NAMALWA (cell line): ENCODE results near the gene CREM.
A peak's percentile ranks its signal among the peaks of the same experiment; 100 is the strongest.
"Not testable (repeated sequence)": the region's sequence is repeated elsewhere in the genome, so short reads cannot be mapped to it uniquely, and the experiment has no call there.

Source experiments
- DNase-seq: peaks from one replicate; pipeline ENCODE4 v3.0.0-alpha.2; 2015; ENCODE audit warnings: low spot score

CREM gene

DNA sequence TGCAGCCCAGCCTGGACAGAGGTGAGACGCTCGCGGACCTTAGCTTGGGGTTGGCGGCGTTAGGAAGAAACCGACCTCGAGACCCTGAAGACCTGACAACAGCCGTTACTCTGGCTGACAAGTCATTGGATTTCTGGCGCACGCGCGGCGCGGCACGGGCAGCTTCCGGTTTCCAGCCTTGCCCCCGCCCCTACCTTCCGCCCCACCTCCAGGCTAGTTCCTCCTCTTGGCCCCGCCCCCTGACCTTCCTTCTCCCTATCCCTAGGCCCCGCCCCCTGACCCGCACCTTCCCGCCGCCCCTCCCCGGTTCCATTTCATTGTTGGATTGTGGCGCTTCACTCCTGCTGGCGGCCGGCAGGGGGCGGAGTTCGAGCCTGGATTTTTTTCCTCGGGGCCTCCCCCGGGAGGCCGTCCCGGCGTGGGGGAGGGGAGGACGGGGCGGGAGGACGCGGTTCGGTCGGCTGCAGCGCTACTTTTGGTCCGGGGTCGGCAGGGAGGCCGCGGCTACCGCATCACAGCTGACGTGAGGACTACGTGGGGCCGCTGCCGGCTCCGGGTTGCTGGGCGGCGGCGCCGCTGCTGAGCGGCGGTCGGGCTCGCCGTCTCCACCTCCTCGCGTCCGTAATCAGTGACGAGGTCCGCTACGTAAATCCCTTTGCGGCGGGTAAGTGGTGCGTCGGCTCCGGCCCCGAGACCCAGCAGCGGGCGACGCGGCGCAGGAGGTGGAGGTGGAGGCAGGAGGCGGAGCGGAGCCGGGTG lies at the start of gene CREM:
CREM (plus strand) TSS at position 317 of the 759 bp plus-strand sequence. CDS start 10,990 bp downstream, outside the sequence.
- peak; percentile 94 for DNase-seq

DNA sequence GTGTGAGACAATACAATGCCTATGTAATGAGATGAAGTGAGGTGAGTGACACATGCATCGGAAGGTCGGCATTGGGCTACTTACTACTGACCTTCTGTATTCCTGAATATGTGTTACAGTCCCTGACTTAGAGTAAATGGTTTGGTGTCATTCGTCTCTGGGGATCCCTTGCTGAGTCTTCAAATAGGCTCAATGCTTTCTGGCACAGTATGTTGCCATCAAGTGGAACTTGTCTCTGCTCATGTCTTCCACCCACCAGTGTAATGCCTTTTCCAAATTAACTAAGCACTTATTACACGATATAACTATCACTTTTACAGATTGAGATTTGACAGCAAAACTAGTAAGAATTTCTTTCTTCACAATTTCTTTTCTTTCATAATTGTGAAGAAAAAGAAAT lies 47.4 kb upstream of the CREM start:
- DNase-seq: no peak

DNA sequence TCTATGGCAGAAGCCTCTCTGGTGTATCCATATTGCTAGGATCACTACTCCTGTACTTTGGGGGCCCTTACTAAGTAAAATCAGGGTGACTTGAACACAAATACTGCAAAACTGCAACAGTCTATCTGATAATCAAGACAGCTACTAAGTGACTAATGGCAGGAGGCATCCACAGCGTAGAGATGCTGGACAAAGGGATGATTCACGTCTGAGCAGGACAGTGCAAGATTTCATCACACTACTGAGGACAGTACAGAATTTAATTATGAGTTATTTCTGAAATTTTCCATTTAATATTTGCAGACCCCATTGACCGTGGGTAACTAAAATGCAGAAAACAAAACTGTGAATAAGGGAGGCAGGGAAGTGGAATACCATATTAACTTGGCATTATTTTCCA lies 46.9 kb upstream of the CREM start:
- DNase-seq: no peak

DNA sequence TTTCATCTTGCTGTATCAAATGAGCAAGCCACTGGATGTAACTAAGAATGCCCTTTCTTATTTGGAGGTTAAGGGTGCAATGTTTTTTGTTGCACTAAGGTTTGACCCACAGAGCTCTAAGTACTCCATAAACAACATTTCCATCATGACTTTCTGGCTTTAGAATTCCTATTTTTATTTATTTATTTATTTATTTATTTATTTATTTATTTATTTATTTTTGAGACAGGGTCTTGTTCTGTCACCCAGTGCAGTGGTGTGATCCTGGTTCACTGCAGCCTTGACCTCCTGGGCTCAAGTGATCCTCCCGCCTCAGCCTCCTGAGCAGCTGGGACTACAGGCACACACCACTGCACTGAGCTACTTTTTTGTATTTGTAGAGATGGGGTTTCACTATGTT lies 46.4 kb upstream of the CREM start:
- DNase-seq: not testable (repeated sequence)

DNA sequence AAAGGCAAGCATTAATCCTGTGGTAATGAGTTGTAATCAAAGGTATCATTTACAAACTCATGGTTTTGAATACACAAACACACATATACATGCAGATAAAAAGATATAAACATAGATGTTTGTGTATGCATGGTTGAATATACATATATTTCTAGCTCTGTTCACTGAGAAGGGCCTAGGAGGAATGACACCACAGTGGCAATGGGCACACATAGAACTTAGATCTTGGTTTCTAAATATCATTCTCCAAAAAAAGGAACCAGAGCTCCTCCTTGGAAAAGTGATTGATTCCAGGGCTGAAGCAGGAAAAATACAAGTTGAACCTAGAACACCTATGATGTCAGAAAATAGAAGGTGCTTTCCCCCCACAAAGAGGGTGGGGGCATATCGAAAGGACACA lies 43.4 kb upstream of the CREM start:
- no peak for DNase-seq

DNA sequence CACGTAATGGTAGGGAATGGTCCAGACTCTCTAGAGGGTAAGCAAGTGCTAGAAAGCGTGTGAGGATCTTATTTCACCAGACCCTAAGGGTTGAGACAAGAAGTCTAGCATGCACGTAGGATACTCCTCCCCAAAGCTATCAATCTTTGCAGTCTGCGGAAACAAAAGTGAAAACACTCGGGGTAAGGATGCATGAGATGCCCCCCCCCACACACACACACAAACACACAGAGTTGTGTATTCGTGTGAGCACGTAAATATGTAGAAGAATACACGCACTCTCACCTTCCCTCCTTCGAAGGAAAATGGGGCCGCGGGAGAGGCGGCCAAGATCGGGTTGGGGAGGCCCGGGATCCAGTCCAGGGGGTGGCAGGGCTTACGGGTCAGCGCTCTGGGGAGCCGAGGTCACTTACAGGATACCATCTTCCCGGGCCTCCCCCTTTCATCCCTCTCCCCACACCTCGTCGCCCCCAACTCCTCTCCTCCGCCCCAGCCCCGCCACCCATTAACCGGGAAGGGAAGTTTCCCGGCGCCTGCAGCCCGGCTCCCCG lies 37.0 kb upstream of the CREM start:
- DNase-seq: peak; percentile 58

DNA sequence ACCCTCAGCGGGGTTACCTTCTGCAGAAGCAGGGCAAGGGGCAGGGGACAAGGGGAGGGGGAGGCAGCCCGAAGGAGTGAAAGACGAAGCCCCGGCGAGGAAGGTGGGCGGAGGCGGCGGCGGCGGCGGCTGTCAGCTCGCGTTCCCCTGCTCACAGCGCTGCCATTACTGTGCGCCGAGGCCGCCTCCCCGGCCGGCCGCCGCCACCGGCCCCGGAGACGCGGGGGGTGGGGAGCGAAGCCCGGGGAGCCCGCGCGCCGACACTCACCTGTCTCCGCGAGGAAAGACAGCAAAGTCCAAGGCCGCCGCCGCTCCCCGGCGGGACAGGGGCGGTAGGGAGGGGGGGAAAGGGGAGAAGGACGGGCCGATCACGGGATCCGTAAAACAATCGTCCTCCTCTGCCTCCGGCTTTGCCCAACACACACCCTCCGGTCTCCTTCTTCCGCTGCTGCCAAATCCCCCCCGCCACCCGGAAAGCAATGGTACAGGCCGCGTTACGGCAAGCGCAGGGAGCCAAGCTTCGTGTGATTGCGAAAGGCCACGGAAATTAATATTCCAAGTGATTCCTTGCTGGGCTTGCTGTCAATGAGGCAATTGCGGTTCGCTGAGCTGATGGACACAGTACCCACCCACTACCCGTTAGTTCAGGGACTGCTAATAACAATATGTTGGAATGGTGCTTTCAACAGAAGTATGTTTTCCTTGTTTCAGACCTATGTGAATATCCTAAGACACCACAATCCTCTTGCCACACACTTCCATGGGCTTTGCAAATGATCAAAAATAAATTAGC lies 36.3 kb upstream of the CREM start, which contains the start of gene CUL2:
CUL2 (minus strand) TSS at position 180 of the 793 bp plus-strand sequence. CDS start 19,024 bp downstream, outside the sequence.
- peak; percentile 90 for DNase-seq

DNA sequence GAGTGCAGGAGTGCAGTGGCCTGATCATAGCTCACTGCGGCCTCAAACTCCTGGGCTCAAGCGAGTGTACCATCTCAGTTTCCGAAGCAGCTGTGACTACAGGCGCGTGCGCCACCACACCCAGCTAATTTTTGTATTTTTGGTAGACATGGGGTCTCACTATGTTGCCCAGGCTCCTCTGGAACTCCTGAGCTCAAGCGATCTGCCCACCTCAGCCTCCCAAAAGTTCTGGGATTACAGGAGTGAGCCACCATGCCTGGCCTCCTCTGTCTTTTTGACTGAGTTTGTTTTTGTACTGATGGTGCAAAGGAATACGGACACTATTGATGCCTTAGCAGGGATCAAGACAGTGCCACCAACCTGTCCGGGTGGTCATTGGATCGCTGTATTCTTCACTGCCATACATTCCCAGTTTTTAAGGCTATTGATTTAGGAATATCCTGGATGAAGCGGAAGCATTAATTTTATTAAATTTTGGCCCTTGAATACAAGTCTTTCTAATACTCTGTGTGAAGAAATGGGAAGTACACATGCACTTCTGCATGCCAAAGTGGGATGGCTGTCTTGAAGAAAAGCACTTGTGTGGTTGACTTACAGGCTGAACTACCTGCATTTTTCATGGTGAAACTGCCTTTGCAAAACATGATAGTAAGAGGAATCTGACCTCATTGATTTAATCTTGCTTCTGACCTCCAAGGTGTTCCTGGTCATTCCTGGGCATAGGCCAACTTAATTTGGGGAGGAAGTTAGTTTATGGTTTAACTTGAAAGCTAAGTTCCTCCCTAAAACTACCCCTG lies 34.5 kb upstream of the CREM start:
- DNase-seq: no peak

DNA sequence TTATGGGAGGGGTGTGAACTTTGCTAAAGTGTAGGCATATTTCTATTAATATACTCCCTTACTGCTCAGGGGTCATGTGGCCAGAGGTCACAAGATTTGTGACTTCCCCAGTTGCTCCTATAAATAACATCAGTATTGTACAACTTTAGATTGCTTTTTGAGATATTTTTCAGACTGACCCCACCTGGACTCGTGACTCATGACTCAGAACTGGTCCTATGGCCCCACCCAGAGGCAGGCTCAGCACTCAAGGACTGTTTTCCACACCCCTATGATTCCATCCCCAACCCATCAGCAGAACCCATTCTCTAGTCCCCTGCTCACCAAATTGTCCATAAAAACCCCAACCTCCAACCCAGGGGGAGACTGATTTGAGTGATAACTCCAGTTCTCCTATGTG lies 33.8 kb upstream of the CREM start:
- peak; percentile 19 for DNase-seq

DNA sequence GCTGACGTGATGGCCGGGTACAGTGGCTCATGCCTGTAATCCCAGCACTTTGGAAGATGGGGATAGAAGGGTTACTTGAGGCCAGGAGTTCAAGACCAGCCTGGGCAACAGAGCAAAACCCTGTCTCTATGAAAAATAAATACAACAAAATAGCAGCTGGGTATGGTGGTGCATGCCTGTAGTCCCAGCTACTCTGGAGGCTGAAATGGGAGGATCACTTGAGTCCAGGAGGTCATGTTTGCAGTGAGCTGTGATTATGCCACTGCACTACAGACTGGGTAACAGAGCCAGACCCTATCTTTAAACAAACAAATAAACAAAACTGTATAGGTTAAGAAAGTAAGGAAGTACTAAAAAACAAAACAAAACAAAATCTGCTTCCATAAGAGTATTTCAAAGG lies 30.3 kb upstream of the CREM start:
- no peak for DNase-seq

DNA sequence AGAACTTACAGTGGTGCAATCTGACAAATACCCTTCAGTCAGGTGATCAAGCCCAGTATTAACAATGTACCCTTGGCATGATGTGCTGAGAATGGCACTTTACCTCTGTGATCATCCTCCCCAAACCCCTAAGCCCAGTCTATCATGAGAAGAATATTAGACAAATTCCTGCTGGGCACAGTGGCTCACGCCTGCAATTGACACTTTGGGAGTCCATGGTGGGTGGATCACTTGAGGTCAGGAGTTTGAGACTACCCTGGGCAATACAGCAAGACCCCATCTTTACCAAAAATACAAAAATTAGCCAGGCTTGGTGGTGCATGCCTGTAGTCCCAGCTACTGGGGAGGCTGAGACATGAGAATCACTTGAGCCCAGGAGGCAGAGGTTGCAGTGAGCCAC lies 29.1 kb upstream of the CREM start:
- DNase-seq: no peak

DNA sequence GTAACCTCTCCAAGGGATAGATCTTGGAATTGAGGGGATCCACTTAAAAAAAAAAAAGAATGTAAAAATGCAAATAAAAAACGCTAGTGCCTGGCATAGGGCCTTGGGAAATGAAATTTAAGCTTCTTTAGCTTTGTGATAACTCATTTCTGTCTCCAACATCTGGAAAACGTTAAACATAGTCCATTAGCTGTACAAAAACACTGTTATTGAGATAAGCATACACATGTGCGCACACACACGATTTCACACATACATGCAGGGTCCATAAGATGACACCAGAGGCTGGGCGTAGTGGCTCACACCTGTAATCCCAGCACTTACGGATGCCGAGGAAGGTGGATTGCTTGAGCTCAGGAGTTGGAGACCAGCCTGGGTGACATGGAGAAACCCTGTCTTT lies 22.8 kb upstream of the CREM start:
- no peak for DNase-seq

DNA sequence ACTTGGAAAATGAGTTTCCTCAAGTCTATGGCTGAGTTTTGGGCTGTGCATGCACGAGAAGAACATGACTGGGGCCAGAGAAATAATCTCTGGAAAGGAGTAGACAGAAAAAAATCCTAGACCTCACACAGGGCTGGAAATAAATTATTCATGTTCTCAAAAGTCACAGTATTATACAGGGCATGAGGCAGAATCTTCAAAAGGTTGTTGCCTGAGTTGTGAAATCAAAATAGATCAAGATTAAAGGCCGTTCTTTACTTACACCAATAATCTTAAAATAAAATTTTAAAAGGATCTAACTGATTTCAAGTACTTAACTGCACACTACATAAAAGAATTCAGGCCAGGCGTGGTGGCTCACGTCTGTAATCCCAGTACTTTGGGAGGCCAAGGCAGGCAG lies 14.1 kb upstream of the CREM start:
- no peak for DNase-seq

DNA sequence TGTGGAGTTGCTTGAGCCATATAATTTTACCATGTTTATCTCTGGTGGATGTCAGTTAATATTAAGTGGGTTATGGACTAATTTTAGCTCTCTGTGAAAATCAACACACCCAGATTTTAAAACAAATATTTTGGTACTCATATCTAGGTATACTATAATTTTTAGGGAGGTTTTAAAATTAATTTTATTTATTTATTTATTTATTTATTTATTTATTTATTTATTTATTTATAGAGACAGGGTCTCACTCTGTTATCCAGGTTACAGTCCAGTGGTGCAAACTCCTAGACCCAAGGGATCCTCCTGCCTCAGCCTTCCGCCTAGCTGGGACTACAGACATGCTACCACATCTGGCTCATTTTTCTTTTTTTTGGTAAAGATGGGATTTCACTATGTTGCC lies 7.3 kb upstream of the CREM start:
- no peak for DNase-seq

DNA sequence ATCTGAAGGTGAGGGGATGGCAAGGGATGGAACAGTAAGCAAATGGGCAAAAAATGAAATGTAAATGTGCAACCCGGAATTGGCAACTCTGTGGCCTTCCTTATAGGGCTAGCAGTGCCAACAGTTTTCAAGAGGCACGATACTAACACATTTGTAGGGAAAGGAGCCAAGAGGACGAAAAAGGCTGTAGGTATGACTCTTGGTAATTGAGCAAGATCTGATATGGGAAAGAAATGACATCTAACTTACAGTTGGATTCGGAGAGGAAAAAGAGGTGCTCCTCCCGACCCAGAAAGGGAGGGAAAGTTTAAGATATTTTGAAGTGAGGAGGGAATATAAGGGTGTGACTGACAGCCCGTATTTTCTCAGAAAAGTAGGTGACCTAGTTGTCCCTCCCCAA lies 2.1 kb upstream of the CREM start:
- no peak for DNase-seq

DNA sequence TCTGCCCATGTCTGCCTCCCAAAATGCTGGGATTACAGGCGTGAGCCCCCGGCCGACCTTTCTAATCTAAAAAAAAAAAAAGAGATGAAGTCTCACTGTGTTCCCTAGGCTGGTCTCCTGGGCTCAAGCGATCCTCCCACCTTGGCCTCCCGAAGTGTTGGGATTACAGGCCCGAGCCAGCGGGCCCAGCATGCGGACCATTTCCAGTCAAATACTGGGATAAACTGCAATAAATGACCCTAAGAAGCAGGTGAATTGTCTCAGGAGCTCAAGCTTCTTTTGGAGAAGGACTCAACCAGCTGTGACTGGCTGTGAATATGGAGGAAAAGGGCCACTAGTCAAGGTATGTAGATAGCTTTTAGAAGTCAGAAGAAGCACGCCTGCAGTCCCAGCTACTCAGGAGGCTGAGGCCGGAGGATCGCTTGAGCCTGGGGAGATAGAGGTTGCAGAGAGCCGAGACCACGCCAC lies 550 bp upstream of the CREM start:
- no peak for DNase-seq

DNA sequence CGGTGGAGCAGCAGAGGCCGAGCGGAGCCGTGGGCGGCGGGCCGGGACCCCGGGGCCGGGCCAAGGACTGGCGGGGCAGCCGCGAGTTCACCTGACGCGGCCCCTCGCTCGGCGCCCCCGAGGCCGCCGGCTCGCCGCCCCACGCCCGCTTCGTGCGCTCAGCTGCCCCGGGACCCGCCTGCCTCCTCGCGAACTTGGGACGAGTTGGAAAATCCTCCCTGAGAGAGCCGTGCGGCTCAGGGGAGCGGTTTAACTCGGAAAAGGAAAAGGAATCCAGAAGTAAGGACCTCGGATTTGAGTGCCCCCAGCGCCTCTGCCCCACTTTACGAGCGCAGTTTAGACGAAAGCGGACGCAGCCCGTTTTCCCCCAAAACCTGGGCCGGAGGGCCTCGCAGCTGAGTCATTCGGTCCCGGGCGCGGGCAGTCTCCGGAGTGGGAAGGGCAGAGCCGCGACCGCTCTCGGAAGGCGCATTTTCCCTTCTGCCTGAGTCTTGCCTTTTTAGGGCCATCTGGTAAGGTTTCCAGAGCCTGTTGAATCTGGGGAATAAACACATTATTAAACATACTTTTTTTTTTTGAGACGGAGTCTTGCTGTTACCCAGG lies 744 bp downstream of the CREM start:
- peak; percentile 61 for DNase-seq

DNA sequence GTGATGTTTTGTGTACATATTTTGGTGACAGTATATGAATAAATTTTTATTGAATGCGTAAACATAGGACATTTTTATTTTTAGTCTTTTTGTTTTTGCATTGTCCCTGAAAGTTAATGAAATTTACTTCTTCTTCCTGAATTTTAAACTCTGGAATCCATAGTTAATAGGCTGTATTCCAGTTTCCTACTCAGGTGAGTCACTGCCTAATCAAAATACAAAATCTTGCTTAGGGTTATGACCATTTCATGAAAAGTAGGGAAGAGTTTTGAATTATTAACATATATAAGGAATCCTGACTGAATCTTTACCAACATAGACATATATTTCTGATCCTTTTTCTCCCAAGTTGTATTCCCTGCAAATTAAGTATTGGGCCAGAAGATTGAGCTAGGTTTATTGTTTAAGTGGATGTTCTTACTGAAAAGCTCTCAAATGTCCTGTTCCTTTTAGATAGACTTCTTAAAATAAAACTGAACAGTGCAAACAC lies 2.6 kb downstream of the CREM start:
- no peak for DNase-seq

DNA sequence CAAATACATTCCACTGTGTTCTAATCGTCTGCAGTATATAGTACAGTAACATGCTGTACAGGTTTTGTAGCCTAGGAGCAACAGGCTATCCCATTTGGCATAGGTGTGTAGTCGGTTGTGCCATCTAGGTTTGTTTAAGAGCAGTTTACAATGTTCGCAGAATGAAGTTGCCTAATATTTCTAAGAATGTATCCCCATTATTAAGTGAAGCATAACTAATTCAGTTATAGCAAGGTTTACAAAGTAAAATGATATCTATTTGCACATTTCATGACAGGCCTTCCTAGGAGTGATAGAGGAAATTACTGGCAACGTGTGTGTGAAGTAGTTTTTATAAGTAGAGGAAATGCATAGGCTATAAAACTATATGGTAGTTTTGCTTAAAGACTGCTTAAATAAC lies 4.0 kb downstream of the CREM start:
- peak; percentile 11 for DNase-seq

DNA sequence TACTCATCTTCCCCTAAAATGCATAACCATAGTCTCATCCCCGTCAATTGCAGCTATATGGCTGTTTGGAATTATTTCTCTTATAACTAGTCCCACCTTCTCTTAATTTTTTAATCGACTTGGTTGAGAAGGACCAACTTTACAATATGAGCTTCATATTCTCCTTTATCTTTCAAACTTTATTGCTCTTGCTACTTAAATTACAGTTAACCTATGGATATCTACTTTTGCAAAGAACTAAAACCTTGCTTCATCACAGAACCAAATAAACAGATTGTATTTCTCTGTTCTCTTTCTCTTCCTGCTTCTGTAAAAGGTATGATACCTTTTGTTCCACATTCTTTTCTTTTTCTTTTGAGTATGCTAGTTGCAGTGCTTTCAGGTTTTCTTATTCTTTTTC lies 6.1 kb downstream of the CREM start:
- no peak for DNase-seq

DNA sequence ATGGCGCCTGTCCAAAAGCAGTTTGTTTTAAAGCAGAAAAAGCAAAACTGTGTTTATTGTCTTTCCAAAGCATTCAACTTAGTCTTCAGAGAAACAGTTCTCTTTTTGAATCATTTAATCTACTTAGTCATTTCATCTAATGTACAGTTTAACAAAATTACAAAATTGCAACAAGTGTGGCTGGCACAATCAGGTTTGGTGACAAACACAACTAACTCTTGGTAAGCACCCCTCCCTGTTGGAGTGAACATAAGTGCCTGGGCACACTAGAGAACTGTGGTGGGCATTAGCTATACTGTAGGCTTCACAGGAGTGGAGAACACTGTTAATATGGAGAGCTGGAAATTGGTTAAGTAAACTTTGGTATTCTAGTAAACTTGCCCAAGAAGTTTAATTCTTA lies 6.9 kb downstream of the CREM start:
- no peak for DNase-seq

DNA sequence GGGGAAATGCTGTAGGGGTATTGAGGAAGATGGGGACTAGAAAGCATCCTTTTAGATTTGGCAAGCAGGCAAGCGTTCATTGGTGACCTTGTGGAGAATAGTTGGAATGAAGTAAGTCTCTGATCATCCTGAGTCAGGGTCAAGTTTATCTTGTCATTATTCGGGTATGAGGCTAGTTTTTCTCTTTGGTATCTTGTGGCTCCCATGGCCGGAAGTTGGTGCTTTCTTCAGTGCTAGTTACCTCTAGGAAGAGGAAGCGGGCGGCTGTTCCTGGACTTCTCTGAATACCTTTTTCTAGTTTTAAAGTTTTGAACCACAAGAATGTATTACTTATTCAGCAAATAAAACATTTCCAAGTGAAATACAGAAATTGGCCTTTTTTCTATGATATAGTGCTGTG lies 9.2 kb downstream of the CREM start:
- no peak for DNase-seq
